HepG2 (cell line): ENCODE data around the gene MNAT1. TPM values are rescaled to one million over a fixed set of nuclear protein-coding genes. Genes with fewer than 3 reads are reported as not detected.

Experiments
- ATAD3A ChIP-seq: sonication (generic); formaldehyde crosslinking; IDR thresholded peaks from 2 replicates; pipeline ENCODE4 v1.4.0; 2020; ENCODE audit warnings: missing genetic modification reagents
- FLYWCH1 ChIP-seq: sonication (generic); formaldehyde crosslinking; IDR thresholded peaks from 2 replicates; pipeline ENCODE4 v1.8.1; 2023; ENCODE audit warnings: mild to moderate bottlenecking, missing genetic modification reagents
- GMEB2 ChIP-seq: IDR thresholded peaks from 2 replicates; pipeline ENCODE4 v1.6.1; 2016; ENCODE audit warnings: missing biosample characterization, missing genetic modification reagents, low read depth
- HOXA5 ChIP-seq: sonication (generic); formaldehyde crosslinking; IDR thresholded peaks from 2 replicates; pipeline ENCODE4 v1.4.0; 2020; ENCODE audit warnings: missing genetic modification reagents
- IRF2 ChIP-seq: IDR thresholded peaks from 2 replicates; pipeline ENCODE4 v1.6.1; 2018; ENCODE audit warnings: missing genetic modification reagents, missing compliant biosample characterization
- IRX3 ChIP-seq: sonication (generic); formaldehyde crosslinking; IDR thresholded peaks from 2 replicates; pipeline ENCODE4 v1.8.1; 2023; ENCODE audit warnings: mild to moderate bottlenecking, low read depth, missing genetic modification reagents, borderline replicate concordance
- KDM4B ChIP-seq: sonication (generic); formaldehyde crosslinking; IDR thresholded peaks from 2 replicates; pipeline ENCODE4 v1.4.0; 2020; ENCODE audit warnings: missing genetic modification reagents
- MAFG ChIP-seq: sonication (generic); formaldehyde crosslinking; IDR thresholded peaks from 2 replicates; pipeline ENCODE4 v1.5.1; 2020; ENCODE audit warnings: mild to moderate bottlenecking, missing genetic modification reagents
- MED1 ChIP-seq: sonication (generic); formaldehyde crosslinking; IDR thresholded peaks from 2 replicates; pipeline ENCODE4 v1.4.0; 2020; ENCODE audit warnings: missing genetic modification reagents
- NAIF1 ChIP-seq: sonication (generic); formaldehyde crosslinking; IDR thresholded peaks from 2 replicates; pipeline ENCODE4 v1.5.0; 2020; ENCODE audit warnings: mild to moderate bottlenecking, missing genetic modification reagents, borderline replicate concordance
- NR2F1 ChIP-seq, 2 experiments: fragments of 450-650 bp in 1 of 2; formaldehyde crosslinking in 1 of 2; IDR thresholded peaks; 2 replicates each; pipeline versions ENCODE4 v1.5.0 to v1.6.1; 2016 to 2020; ENCODE audit warnings: mild to moderate bottlenecking in 1 of 2, missing compliant biosample characterization in 1 of 2, missing genetic modification reagents in 1 of 2, moderate library complexity in 1 of 2
- PAX8 ChIP-seq: sonication (generic); formaldehyde crosslinking; IDR thresholded peaks from 2 replicates; pipeline ENCODE4 v1.8.0; 2022; ENCODE audit warnings: mild to moderate bottlenecking, missing genetic modification reagents, borderline replicate concordance
- PLRG1 ChIP-seq: fragments of 450-650 bp; conservative IDR thresholded peaks from 2 replicates; pipeline ENCODE4 v1.6.1; 2016
- TAF1 ChIP-seq: sonication (generic); formaldehyde crosslinking; IDR thresholded peaks from 2 replicates; pipeline ENCODE4 v1.4.0; 2020; ENCODE audit warnings: missing genetic modification reagents
- TARDBP ChIP-seq: sonication (generic); formaldehyde crosslinking; IDR thresholded peaks from 2 replicates; pipeline ENCODE4 v1.8.0; 2022; ENCODE audit warnings: mild to moderate bottlenecking, missing genetic modification reagents
- TP53 ChIP-seq: sonication (generic); formaldehyde crosslinking; conservative IDR thresholded peaks from 2 replicates; pipeline ENCODE4 v1.4.0; 2020; ENCODE audit warnings: missing genetic modification reagents
- ZC3H13 ChIP-seq: sonication (generic); formaldehyde crosslinking; IDR thresholded peaks from 2 replicates; pipeline ENCODE4 v1.8.1; 2023; ENCODE audit warnings: mild to moderate bottlenecking, missing genetic modification reagents, moderate library complexity
- ZNF337 ChIP-seq: sonication (generic); formaldehyde crosslinking; IDR thresholded peaks from 2 replicates; pipeline ENCODE4 v1.5.1; 2020; ENCODE audit warnings: missing genetic modification reagents, low read depth, mild to moderate bottlenecking, borderline replicate concordance
- ZNF350 ChIP-seq: sonication (generic); formaldehyde crosslinking; IDR thresholded peaks from 2 replicates; pipeline ENCODE4 v1.4.0; 2020; ENCODE audit warnings: mild to moderate bottlenecking, low read depth, missing genetic modification reagents, borderline replicate concordance
- ZNF841 ChIP-seq: sonication (generic); formaldehyde crosslinking; IDR thresholded peaks from 2 replicates; pipeline ENCODE4 v1.8.1; 2023; ENCODE audit warnings: missing genetic modification reagents, borderline replicate concordance
- polyA plus RNA-seq, 8 experiments: library from polyadenylated mRNA; depleted of rRNA in 3 of 8; stranded (reverse) in 7 of 8; unstranded in 1 of 8; fragments of >200 nt; fragmentation: Illumina TruSeq in 4 of 8; extraction: Trizol in 4 of 8; gene quantifications; 2 replicates each; pipeline versions ENCODE4 v1.2.1 to v1.2.3, GENCODE V29; 2011 to 2016; ENCODE audit warnings: low read depth in 4 of 8, missing spikeins in 1 of 8, mixed read lengths in 1 of 8; ENCODE audit not compliant: insufficient read depth in 1 of 8
- total RNA-seq, 5 experiments: library from RNA; depleted of rRNA; stranded (reverse); fragments of >200 nt; fragmentation: Illumina TruSeq; extraction: Trizol; gene quantifications; 2 replicates each; pipeline ENCODE4 v1.2.3, GENCODE V29; 2016; ENCODE audit warnings: low read depth in 1 of 5
- TF ChIP-seq, protein P1 (sequence below): sonication (generic); formaldehyde crosslinking; IDR thresholded peaks from 2 replicates; pipeline ENCODE4 v1.4.0; 2020; ENCODE audit warnings: missing genetic modification reagents, borderline replicate concordance
- TF ChIP-seq, protein P2 (sequence below): sonication (generic); formaldehyde crosslinking; IDR thresholded peaks from 2 replicates; pipeline ENCODE4 v1.5.1; 2020; ENCODE audit warnings: missing genetic modification reagents, mild to moderate bottlenecking, borderline replicate concordance
- TF ChIP-seq, protein P3 (sequence below): IDR thresholded peaks from 2 replicates; pipeline ENCODE4 v1.6.1; 2016; ENCODE audit warnings: missing compliant biosample characterization, missing genetic modification reagents, borderline replicate concordance
- TF ChIP-seq, protein P4 (sequence below): sonication (generic); formaldehyde crosslinking; IDR thresholded peaks from 2 replicates; pipeline ENCODE4 v1.4.0; 2020; ENCODE audit warnings: missing genetic modification reagents

The MNAT1 gene
- total and polyA plus RNA-seq, 2 of the 13 experiments (the other 11 are each of a cell fraction or from before 2014, with no cell fraction given) = 49.2 to 94.8 TPM

- TF ChIP-seq TARDBP (CRISPR knock-in tag) (no peak), ZC3H13 (CRISPR knock-in tag) (no peak), ZNF337 (CRISPR knock-in tag) (no peak), ZNF841 (CRISPR knock-in tag) (no peak), TP53 (no peak), KDM4B (no peak), PLRG1 (no peak), NAIF1 (CRISPR knock-in tag) (no peak), MED1 (CRISPR knock-in tag) (no peak), MAFG (CRISPR knock-in tag) (no peak), NR2F1 (CRISPR knock-in tag; IDR thresholded peaks at IDR 0.05) (no peak), IRF2 (CRISPR knock-in tag) (no peak), ZNF350 (CRISPR knock-in tag) (no peak), TAF1 (CRISPR knock-in tag) (no peak), GMEB2 (CRISPR knock-in tag) (no peak), IRX3 (CRISPR knock-in tag) (no peak), FLYWCH1 (no peak), HOXA5 (CRISPR knock-in tag) (peak; percentile 98), ATAD3A (CRISPR knock-in tag) (no peak), PAX8 (no peak)
- TF ChIP-seq, protein P1, sequence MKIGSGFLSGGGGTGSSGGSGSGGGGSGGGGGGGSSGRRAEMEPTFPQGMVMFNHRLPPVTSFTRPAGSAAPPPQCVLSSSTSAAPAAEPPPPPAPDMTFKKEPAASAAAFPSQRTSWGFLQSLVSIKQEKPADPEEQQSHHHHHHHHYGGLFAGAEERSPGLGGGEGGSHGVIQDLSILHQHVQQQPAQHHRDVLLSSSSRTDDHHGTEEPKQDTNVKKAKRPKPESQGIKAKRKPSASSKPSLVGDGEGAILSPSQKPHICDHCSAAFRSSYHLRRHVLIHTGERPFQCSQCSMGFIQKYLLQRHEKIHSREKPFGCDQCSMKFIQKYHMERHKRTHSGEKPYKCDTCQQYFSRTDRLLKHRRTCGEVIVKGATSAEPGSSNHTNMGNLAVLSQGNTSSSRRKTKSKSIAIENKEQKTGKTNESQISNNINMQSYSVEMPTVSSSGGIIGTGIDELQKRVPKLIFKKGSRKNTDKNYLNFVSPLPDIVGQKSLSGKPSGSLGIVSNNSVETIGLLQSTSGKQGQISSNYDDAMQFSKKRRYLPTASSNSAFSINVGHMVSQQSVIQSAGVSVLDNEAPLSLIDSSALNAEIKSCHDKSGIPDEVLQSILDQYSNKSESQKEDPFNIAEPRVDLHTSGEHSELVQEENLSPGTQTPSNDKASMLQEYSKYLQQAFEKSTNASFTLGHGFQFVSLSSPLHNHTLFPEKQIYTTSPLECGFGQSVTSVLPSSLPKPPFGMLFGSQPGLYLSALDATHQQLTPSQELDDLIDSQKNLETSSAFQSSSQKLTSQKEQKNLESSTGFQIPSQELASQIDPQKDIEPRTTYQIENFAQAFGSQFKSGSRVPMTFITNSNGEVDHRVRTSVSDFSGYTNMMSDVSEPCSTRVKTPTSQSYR (CRISPR knock-in tag) = no peak
- TF ChIP-seq, protein P2, sequence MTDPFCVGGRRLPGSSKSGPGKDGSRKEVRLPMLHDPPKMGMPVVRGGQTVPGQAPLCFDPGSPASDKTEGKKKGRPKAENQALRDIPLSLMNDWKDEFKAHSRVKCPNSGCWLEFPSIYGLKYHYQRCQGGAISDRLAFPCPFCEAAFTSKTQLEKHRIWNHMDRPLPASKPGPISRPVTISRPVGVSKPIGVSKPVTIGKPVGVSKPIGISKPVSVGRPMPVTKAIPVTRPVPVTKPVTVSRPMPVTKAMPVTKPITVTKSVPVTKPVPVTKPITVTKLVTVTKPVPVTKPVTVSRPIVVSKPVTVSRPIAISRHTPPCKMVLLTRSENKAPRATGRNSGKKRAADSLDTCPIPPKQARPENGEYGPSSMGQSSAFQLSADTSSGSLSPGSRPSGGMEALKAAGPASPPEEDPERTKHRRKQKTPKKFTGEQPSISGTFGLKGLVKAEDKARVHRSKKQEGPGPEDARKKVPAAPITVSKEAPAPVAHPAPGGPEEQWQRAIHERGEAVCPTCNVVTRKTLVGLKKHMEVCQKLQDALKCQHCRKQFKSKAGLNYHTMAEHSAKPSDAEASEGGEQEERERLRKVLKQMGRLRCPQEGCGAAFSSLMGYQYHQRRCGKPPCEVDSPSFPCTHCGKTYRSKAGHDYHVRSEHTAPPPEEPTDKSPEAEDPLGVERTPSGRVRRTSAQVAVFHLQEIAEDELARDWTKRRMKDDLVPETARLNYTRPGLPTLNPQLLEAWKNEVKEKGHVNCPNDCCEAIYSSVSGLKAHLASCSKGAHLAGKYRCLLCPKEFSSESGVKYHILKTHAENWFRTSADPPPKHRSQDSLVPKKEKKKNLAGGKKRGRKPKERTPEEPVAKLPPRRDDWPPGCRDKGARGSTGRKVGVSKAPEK (CRISPR knock-in tag) = no peak
- TF ChIP-seq, protein P3, sequence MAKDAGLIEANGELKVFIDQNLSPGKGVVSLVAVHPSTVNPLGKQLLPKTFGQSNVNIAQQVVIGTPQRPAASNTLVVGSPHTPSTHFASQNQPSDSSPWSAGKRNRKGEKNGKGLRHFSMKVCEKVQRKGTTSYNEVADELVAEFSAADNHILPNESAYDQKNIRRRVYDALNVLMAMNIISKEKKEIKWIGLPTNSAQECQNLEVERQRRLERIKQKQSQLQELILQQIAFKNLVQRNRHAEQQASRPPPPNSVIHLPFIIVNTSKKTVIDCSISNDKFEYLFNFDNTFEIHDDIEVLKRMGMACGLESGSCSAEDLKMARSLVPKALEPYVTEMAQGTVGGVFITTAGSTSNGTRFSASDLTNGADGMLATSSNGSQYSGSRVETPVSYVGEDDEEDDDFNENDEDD = no peak
- TF ChIP-seq, protein P4, sequence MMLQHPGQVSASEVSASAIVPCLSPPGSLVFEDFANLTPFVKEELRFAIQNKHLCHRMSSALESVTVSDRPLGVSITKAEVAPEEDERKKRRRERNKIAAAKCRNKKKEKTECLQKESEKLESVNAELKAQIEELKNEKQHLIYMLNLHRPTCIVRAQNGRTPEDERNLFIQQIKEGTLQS (CRISPR knock-in tag) = no peak
Observed at GRCh38 chr14:60819575-60819974, 85.0 kb downstream of the MNAT1 start (continued).
